ENCODE results near the gene NLRC5.

The NLRC5 gene

DNA sequence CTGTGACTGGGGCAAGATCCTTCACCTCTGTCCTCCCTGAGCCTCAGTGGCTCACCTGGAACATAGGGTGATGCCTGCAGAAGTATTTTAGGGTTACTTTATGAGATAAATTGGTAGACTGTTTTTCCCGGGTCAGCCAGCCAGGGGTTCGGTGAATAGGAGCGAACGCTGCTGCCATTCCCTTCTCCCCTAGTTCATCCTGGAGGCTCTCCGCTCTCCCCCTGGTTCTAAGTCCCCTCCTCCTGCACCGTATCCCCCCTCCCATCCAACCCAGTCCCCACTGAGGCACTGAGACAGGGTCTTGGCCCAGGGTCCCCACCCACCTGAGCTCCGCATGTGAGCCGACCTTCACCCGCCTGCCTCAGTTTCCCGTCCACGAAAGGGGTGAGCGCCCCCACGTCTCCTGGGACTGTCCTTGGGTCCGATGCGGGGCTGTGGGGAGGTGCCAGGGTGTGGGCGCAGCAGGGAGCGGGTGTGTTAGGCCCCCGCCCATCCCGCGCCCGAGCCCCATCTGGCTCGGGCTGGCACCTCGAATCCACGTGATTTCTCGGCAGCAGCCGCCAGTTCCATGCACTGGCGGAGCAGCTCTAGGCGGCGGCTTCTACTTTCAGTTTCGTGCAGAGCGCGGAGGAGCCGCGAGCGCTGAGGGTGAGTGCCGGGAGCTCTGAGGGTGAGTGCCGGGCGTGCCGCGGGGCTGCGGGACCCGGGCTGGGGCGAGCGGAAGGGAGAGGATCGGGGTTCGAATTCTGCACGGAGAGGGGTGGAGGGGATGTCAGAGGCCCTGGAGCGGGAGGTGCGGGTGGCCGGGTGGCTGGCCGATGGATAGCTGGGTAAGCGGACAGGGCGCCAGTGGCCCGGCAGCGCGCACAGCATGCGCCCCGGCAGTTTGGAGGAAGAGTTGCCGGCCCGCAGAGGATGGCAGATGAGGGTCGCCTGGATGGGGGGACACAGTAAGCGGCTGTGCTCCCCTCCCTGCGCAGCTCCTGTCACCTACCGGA, at the start of gene NLRC5 (continued):
- TF ChIP-seq, protein P1, sequence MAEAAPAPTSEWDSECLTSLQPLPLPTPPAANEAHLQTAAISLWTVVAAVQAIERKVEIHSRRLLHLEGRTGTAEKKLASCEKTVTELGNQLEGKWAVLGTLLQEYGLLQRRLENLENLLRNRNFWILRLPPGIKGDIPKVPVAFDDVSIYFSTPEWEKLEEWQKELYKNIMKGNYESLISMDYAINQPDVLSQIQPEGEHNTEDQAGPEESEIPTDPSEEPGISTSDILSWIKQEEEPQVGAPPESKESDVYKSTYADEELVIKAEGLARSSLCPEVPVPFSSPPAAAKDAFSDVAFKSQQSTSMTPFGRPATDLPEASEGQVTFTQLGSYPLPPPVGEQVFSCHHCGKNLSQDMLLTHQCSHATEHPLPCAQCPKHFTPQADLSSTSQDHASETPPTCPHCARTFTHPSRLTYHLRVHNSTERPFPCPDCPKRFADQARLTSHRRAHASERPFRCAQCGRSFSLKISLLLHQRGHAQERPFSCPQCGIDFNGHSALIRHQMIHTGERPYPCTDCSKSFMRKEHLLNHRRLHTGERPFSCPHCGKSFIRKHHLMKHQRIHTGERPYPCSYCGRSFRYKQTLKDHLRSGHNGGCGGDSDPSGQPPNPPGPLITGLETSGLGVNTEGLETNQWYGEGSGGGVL (tag by site-specific recombination; IDR thresholded peaks at IDR 0.05): no peak
- TF ChIP-seq ZNF114 (tag by site-specific recombination; IDR thresholded peaks at IDR 0.05): no peak
- no peak for TF ChIP-seq ZNF837 (tag by site-specific recombination; IDR thresholded peaks at IDR 0.05)
- TF ChIP-seq, protein P2, sequence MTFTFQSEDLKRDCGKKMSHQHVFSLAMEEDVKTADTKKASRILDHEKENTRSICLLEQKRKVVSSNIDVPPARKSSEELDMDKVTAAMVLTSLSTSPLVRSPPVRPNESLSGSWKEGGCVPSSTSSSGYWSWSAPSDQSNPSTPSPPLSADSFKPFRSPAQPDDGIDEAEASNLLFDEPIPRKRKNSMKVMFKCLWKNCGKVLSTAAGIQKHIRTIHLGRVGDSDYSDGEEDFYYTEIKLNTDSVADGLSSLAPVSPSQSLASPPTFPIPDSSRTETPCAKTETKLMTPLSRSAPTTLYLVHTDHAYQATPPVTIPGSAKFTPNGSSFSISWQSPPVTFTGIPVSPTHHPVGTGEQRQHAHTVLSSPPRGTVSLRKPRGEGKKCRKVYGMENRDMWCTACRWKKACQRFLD (tag by site-specific recombination; IDR thresholded peaks at IDR 0.05): no peak
- TF ChIP-seq SCRT1 (tag by site-specific recombination; IDR thresholded peaks at IDR 0.05; ENCODE audit: borderline replicate concordance): no peak
- no peak for TF ChIP-seq ZNF132 (tag by site-specific recombination; IDR thresholded peaks at IDR 0.05; ENCODE audit: borderline replicate concordance)
- no peak for TF ChIP-seq ZNF175 (tag by site-specific recombination; IDR thresholded peaks at IDR 0.05)
- peak; percentile 58; the same call in 1 of the 2 replicates for TF ChIP-seq REPIN1 (tag by site-specific recombination; IDR thresholded peaks at IDR 0.05; ENCODE audit: low read depth)
- 0 out of 2 replicates have a peak, but pooled peaks have one; percentile 33 for TF ChIP-seq ZNF549 (tag by site-specific recombination; IDR thresholded peaks at IDR 0.05)
- no peak for TF ChIP-seq ZNF214 (tag by site-specific recombination; IDR thresholded peaks at IDR 0.05; ENCODE audit: borderline replicate concordance)
- TF ChIP-seq KLF1 (tag by site-specific recombination; IDR thresholded peaks at IDR 0.05): peak; percentile 99
- TF ChIP-seq ZNF274 (IDR thresholded peaks at IDR 0.05; ENCODE audit: low read length): no peak
- no peak for TF ChIP-seq ZNF274 (tag by site-specific recombination; IDR thresholded peaks at IDR 0.05; ENCODE audit: borderline replicate concordance)
- TF ChIP-seq ZNF658 (tag by site-specific recombination; IDR thresholded peaks at IDR 0.05): no peak
- no peak for TF ChIP-seq ZNF324 (tag by site-specific recombination; IDR thresholded peaks at IDR 0.05)
- TF ChIP-seq HOXD13 (CRISPR knock-in tag; IDR thresholded peaks at IDR 0.05; ENCODE audit: borderline replicate concordance): no peak
- no peak for TF ChIP-seq HOXA7 (CRISPR knock-in tag; IDR thresholded peaks at IDR 0.05; ENCODE audit: borderline replicate concordance)
- no peak for TF ChIP-seq ZNF596 (tag by site-specific recombination; IDR thresholded peaks at IDR 0.05)
- TF ChIP-seq ZBTB7A (tag by site-specific recombination; IDR thresholded peaks at IDR 0.05; ENCODE audit: low read depth): 0 out of 2 replicates have a peak, but pooled peaks have one; percentile 43
- TF ChIP-seq ZNF76 (tag by site-specific recombination; IDR thresholded peaks at IDR 0.05; ENCODE audit: borderline replicate concordance, low read depth): peak; percentile 72
- TF ChIP-seq ZNF239 (tag by site-specific recombination; IDR thresholded peaks at IDR 0.05): no peak
- TF ChIP-seq SETDB1 (IDR thresholded peaks at IDR 0.05; ENCODE audit: insufficient read length, low read length): no peak
- TF ChIP-seq KLF8 (tag by site-specific recombination; IDR thresholded peaks at IDR 0.05): peak; percentile 64
- no peak for TF ChIP-seq ZNF473 (tag by site-specific recombination; IDR thresholded peaks at IDR 0.05)
- TF ChIP-seq SP3 (tag by site-specific recombination; IDR thresholded peaks at IDR 0.05): no peak; the same call in 1 of the 2 replicates
- TF ChIP-seq ZNF626 (tag by site-specific recombination; IDR thresholded peaks at IDR 0.05): no peak
- no peak for TF ChIP-seq KLF16 (tag by site-specific recombination; IDR thresholded peaks at IDR 0.05)
- peak; percentile 12; the same call in 1 of the 2 replicates for TF ChIP-seq GLIS1 (tag by site-specific recombination; IDR thresholded peaks at IDR 0.05)
- no peak for TF ChIP-seq TCF7L2 (IDR thresholded peaks at IDR 0.05; ENCODE audit: borderline replicate concordance, low read depth, low read length)
- TF ChIP-seq, protein P3, sequence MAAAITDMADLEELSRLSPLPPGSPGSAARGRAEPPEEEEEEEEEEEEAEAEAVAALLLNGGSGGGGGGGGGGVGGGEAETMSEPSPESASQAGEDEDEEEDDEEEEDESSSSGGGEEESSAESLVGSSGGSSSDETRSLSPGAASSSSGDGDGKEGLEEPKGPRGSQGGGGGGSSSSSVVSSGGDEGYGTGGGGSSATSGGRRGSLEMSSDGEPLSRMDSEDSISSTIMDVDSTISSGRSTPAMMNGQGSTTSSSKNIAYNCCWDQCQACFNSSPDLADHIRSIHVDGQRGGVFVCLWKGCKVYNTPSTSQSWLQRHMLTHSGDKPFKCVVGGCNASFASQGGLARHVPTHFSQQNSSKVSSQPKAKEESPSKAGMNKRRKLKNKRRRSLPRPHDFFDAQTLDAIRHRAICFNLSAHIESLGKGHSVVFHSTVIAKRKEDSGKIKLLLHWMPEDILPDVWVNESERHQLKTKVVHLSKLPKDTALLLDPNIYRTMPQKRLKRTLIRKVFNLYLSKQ (tag by site-specific recombination; IDR thresholded peaks at IDR 0.05; ENCODE audit: borderline replicate concordance): no peak
- TF ChIP-seq, protein P4, sequence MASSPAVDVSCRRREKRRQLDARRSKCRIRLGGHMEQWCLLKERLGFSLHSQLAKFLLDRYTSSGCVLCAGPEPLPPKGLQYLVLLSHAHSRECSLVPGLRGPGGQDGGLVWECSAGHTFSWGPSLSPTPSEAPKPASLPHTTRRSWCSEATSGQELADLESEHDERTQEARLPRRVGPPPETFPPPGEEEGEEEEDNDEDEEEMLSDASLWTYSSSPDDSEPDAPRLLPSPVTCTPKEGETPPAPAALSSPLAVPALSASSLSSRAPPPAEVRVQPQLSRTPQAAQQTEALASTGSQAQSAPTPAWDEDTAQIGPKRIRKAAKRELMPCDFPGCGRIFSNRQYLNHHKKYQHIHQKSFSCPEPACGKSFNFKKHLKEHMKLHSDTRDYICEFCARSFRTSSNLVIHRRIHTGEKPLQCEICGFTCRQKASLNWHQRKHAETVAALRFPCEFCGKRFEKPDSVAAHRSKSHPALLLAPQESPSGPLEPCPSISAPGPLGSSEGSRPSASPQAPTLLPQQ (tag by site-specific recombination; IDR thresholded peaks at IDR 0.05): peak; percentile 76
- TF ChIP-seq SP2 (tag by site-specific recombination; IDR thresholded peaks at IDR 0.05): no peak
